ENCODE results near the gene KCNT2.

KCNT2 gene

DNA sequence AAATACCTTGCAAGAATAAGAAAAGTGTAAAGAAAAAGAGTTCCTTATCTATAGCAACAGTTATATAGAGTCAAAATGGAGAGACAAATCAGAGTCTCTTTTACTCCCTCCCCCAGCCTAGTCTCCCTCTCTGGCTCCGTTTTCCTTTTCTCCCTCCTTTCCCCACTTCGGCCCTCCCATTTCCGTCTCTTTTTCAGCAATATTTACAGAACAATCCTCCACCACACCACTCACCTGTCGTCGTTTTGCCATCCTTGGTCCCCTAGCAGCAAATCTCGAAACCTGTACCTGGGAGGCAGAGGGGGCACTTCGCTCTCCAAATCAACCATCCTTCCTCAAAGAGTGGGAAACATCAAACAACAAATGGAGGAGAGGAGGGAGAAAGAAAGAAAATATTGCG, 259 bp downstream of the KCNT2 start:
- no peak for DNase-seq
- no peaks in the 10 kb centered on the region for H3K36me3 ChIP-seq

DNA sequence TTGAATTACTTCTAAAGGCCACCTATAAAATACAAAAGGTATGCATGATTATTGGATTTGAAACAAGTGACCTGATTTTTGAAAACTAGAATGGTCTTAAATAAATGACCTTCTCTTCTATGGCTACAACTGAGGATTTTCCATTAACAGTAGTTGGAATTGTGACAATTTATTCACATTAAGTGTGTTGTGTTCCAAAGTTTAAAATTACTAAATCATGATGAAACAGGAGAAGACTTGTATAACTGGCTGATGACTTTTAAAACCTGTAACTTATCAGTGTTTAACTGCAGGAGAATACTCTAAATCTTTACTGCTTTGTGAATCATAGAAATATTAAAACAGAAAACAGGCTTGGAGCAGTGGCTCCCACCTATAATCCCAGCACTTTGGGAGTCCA, 4.6 kb downstream of the KCNT2 start:
- TF ChIP-seq, protein P1, sequence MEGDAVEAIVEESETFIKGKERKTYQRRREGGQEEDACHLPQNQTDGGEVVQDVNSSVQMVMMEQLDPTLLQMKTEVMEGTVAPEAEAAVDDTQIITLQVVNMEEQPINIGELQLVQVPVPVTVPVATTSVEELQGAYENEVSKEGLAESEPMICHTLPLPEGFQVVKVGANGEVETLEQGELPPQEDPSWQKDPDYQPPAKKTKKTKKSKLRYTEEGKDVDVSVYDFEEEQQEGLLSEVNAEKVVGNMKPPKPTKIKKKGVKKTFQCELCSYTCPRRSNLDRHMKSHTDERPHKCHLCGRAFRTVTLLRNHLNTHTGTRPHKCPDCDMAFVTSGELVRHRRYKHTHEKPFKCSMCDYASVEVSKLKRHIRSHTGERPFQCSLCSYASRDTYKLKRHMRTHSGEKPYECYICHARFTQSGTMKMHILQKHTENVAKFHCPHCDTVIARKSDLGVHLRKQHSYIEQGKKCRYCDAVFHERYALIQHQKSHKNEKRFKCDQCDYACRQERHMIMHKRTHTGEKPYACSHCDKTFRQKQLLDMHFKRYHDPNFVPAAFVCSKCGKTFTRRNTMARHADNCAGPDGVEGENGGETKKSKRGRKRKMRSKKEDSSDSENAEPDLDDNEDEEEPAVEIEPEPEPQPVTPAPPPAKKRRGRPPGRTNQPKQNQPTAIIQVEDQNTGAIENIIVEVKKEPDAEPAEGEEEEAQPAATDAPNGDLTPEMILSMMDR (IDR thresholded peaks at IDR 0.05), result no peak
- Histone ChIP-seq H3K27ac (no peak overlapping the region), H3K36me3 (no peaks in the 10 kb centered on the region), H3K4me3 (no peak overlapping the region), H3K27me3 (no peaks in the 10 kb centered on the region), H3K9me3 (no peaks in the 10 kb centered on the region), H3K4me1 (peaks cover 0 to 25% (median 5%) of the 10 kb centered on the region in 4 donors)
- DNase-seq, result no peak
- intact Hi-C loops (cut with DNase I; ENCODE audit: low total_unique reads), result no loop called here

More for the DNA sequence above, 259 bp downstream of the KCNT2 start:
- TF ChIP-seq, protein P1 (IDR thresholded peaks at IDR 0.05), result no peak
- H3K9me3 ChIP-seq, result no peaks in the 10 kb centered on the region
- H3K27ac ChIP-seq, result peak overlapping the region; percentile 49 to 78
- intact Hi-C loops (cut with DNase I; ENCODE audit: low total_unique reads), result no loop called here
- peaks cover 0 to 31% (median 7%) of the 10 kb centered on the region in 4 donors for H3K4me1 ChIP-seq
- H3K4me3 ChIP-seq, result peak overlapping the region; percentile 56
- H3K27me3 ChIP-seq, result no peaks in the 10 kb centered on the region

DNA sequence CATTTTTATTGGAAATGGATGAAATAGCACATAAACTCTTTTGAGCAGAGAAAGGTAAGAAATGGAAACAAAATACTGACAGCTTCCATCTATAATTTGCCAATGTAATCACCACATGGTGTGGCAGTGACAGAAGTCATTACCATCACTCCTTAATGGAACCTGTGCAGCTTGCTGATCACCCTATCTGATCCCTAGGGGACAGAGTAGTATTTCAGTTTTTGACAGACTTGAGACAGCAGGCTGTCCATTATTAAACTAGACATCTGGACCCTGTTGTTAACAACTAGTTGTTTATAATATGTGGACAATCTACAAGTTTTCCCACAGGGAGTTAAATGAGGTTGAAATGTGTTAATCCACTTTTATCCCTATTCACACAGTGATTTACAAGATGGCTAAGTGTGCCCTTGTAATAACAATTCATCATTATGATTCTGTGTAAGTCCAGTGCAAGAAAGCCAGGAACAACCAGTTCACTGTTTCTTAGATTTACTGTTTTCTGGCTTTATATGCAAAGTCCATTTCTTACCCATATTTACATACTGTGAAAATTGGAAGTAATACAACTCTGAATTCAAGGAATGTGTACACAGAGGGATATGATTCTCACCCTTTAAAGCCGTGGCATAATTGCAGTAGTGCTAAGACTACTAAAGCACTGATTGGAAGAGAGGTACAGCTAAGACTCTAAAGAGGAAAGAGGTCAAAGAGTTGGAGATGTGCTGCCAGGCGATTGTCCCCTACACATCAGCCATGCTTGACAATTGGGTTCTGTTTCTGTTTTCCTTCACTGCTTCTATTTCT, 9.1 kb downstream of the KCNT2 start:
- Histone ChIP-seq H3K9me3 (no peaks in the 10 kb centered on the region), H3K27ac (no peak overlapping the region), H3K27me3 (no peaks in the 10 kb centered on the region), H3K36me3 (no peaks in the 10 kb centered on the region), H3K4me3 (no peak overlapping the region), H3K4me1 (no peaks in the 10 kb centered on the region)
- TF ChIP-seq, protein P1 (IDR thresholded peaks at IDR 0.05), result no peak
- intact Hi-C loops (cut with DNase I; ENCODE audit: low total_unique reads), result no loop called here
- no peak for DNase-seq

DNA sequence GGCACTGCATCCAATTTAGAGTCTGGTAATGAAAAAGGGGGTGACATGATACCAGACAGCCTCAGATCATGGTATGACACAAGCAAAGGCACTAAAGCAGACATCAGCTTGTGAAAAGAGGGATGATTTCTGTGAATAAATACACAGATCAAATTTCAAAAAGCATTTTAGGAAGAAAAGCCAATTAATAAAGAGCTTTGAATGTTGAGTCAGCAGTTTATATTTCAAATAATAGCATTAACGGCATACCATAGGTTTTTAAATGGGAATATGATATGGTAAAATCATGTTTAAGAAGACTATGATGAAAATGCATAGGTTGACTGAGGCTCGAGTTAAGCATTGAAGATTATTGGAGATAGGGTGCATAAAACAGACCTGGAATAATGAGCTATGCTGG, 13.5 kb downstream of the KCNT2 start:
- Histone ChIP-seq H3K36me3 (no peaks in the 10 kb centered on the region), H3K9me3 (no peaks in the 10 kb centered on the region), H3K27ac (no peak overlapping the region), H3K4me1 (no peaks in the 10 kb centered on the region), H3K27me3 (no peaks in the 10 kb centered on the region), H3K4me3 (no peak overlapping the region)
- intact Hi-C loops (cut with DNase I; ENCODE audit: low total_unique reads), result no loop called here
- no peak for DNase-seq
- TF ChIP-seq, protein P1 (IDR thresholded peaks at IDR 0.05), result no peak

DNA sequence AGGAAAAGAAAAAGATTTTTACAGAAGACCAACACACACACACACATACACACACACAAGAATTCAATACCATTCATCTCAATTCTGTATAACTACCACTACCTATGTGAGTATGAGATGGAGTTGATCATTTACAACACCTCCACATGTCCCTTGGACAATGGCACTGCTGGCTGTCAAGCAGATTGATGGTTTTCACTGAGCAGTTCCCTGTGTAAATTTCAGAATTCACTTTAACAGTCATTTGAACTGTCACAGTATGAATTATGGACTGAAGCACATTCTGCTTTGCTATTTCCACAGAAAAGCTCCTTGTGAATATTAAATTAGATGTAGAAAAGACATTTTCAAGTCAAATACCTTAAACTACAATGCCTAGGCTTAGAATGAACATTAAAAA, 14.3 kb downstream of the KCNT2 start:
- no peaks in the 10 kb centered on the region for H3K36me3 ChIP-seq
- no peaks in the 10 kb centered on the region for H3K9me3 ChIP-seq
- H3K4me3 ChIP-seq, result no peak overlapping the region
- TF ChIP-seq, protein P1 (IDR thresholded peaks at IDR 0.05), result no peak
- H3K27ac ChIP-seq, result no peak overlapping the region
- intact Hi-C loops (cut with DNase I; ENCODE audit: low total_unique reads), result no loop called here
- DNase-seq, result no peak
- no peaks in the 10 kb centered on the region for H3K4me1 ChIP-seq
- H3K27me3 ChIP-seq, result no peaks in the 10 kb centered on the region
